Caco-2 (cell line): Measurements from ENCODE around the gene HOXB7. TPM values are rescaled to one million over a fixed set of nuclear protein-coding genes. Genes with fewer than 3 reads are reported as not detected.

Source experiments
- BruUV-seq: library from RNA; stranded (reverse); fragments of 400-500 nt; replicated peaks from 2 replicates; lab custom pipeline; 2021; lab: Mats Ljungman, UMichigan
- CTCF ChIA-PET: fragments of 300-600 bp; sonication (Branson Sonifier 250); formaldehyde crosslinking; loops from one replicate; lab custom pipeline; 2022; ENCODE audit warnings: antibody characterized with exemption; lab: Charles Lee
- POLR2A ChIA-PET: fragments of 300-600 bp; sonication (Branson Sonifier 250); formaldehyde crosslinking; loops from one replicate; lab custom pipeline; 2022; ENCODE audit warnings: antibody characterized with exemption; lab: Charles Lee
- DNase-seq, 2 experiments: peaks; one replicate each; pipeline versions ENCODE4 v3.0.0 to v3.0.0-alpha.2; 2020 to 2022
- H3K27me3 ChIP-seq: replicated peaks from 2 replicates; pipeline ENCODE4 v1.6.0; 2011; ENCODE audit warnings: low read length; ENCODE audit not compliant: control insufficient read depth, insufficient read depth
- H3K36me3 ChIP-seq: 2 replicates; pipeline ENCODE4 v1.5.1; 2011; ENCODE audit warnings: low read length; ENCODE audit not compliant: control insufficient read depth, insufficient read depth
- H3K4me1 ChIP-seq: fragments of 250-450 bp; sonication (Bioruptor Pico); 2 replicates; pipeline ENCODE4 v1.5.1; 2020; ENCODE audit warnings: mild to moderate bottlenecking
- H3K4me3 ChIP-seq: 2 replicates; pipeline ENCODE4 v1.5.1; 2011; ENCODE audit warnings: low read depth, mild to moderate bottlenecking, control low read depth, low read length
- H3K9me3 ChIP-seq: fragments of 250-450 bp; sonication (Bioruptor Pico); 2 replicates; pipeline ENCODE4 v1.5.1; 2020; ENCODE audit warnings: mild to moderate bottlenecking, moderate library complexity
- H3K27ac Mint-ChIP-seq: one replicate; pipeline ENCODE4 v1.8.0; 2022; ENCODE audit warnings: mixed read lengths; ENCODE audit not compliant: unreplicated experiment
- H3K27me3 Mint-ChIP-seq: one replicate; pipeline ENCODE4 v1.8.0; 2022; ENCODE audit warnings: mixed read lengths; ENCODE audit not compliant: insufficient read depth, unreplicated experiment
- H3K36me3 Mint-ChIP-seq: one replicate; pipeline ENCODE4 v1.8.0; 2022; ENCODE audit warnings: mild to moderate bottlenecking, mixed read lengths; ENCODE audit not compliant: insufficient read depth, unreplicated experiment
- H3K4me1 Mint-ChIP-seq: one replicate; pipeline ENCODE4 v1.8.0; 2022; ENCODE audit warnings: low read depth, mixed read lengths; ENCODE audit not compliant: unreplicated experiment
- H3K4me3 Mint-ChIP-seq: one replicate; pipeline ENCODE4 v1.8.0; 2022; ENCODE audit warnings: mild to moderate bottlenecking, moderate library complexity, mixed read lengths; ENCODE audit not compliant: unreplicated experiment
- H3K9me3 Mint-ChIP-seq: one replicate; pipeline ENCODE4 v1.8.0; 2022; ENCODE audit warnings: mixed read lengths; ENCODE audit not compliant: unreplicated experiment
- intact Hi-C: fragments of 100-400 bp; cut with micrococcal nuclease; formaldehyde crosslinking; loops from one replicate; pipeline ENCODE4 v1.10.0; 2022; ENCODE audit not compliant: unreplicated experiment
- total RNA-seq: library from RNA; stranded (reverse); gene quantifications from 2 replicates; pipeline ENCODE4 v1.2.3, GENCODE V29; 2022
- TF ChIP-seq, protein P1 (sequence below), 2 experiments: fragments of 200-600 bp in 1 of 2; IDR thresholded peaks; 1 replicate in 1 of 2; 2 replicates in 1 of 2; pipeline versions ENCODE4 v1.5.1 to v1.8.0; 2011 to 2022; ENCODE audit warnings: antibody characterized with exemption in 1 of 2, control low read depth in 1 of 2, inconsistent platforms in 1 of 2, low read depth in 1 of 2, low read length in 1 of 2, mild to moderate bottlenecking in 1 of 2, moderate library complexity in 1 of 2; ENCODE audit not compliant: insufficient read depth in 1 of 2, severe bottlenecking in 1 of 2, unreplicated experiment in 1 of 2

HOXB7 gene
- total RNA-seq, 1 experiment from 2014 or later = 28.2 TPM

DNA sequence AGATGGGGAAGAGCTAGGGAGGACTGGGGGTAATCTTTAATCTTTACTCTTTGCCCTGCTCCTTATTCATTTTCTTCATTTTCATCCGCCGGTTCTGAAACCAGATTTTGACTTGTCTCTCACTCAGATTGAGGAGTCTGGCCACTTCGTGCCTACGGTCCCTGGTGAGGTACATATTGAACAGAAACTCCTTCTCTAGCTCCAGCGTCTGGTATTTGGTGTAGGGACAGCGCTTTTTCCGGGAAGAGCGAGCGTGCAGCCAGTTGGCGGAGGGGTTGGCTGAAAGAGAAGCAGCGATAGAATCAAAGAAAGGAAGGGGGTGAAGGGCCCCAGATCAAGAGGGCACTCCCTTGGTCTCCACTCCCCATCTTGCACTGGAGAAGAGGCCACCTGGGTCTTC is 12.0 kb upstream of the HOXB7 start:
- H3K27ac Mint-ChIP-seq = no peak overlapping the region
- Histone ChIP-seq H3K27me3 (peaks cover 36% of the 10 kb centered on the region), H3K9me3 (no peaks in the 10 kb centered on the region), H3K36me3 (no peaks in the 10 kb centered on the region), H3K4me3 (no peak overlapping the region), H3K4me1 (peaks cover 16% of the 10 kb centered on the region)
- no peaks in the 10 kb centered on the region for H3K9me3 Mint-ChIP-seq
- H3K36me3 Mint-ChIP-seq = peaks cover 7% of the 10 kb centered on the region
- no peak overlapping the region for H3K4me3 Mint-ChIP-seq
- TF ChIP-seq, protein P1, sequence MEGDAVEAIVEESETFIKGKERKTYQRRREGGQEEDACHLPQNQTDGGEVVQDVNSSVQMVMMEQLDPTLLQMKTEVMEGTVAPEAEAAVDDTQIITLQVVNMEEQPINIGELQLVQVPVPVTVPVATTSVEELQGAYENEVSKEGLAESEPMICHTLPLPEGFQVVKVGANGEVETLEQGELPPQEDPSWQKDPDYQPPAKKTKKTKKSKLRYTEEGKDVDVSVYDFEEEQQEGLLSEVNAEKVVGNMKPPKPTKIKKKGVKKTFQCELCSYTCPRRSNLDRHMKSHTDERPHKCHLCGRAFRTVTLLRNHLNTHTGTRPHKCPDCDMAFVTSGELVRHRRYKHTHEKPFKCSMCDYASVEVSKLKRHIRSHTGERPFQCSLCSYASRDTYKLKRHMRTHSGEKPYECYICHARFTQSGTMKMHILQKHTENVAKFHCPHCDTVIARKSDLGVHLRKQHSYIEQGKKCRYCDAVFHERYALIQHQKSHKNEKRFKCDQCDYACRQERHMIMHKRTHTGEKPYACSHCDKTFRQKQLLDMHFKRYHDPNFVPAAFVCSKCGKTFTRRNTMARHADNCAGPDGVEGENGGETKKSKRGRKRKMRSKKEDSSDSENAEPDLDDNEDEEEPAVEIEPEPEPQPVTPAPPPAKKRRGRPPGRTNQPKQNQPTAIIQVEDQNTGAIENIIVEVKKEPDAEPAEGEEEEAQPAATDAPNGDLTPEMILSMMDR (IDR thresholded peaks at IDR 0.05; ENCODE audit: insufficient read depth in 1 of 2, low read depth in 1 of 2, low read length in 1 of 2, severe bottlenecking in 1 of 2, unreplicated experiment in 1 of 2) = no peak
- intact Hi-C loops = no loop called here
- peaks cover 24% of the 10 kb centered on the region for H3K4me1 Mint-ChIP-seq
- no TSS peak for BruUV-seq
- H3K27me3 Mint-ChIP-seq = peaks cover 63% of the 10 kb centered on the region
- ChIA-PET POLR2A (no interaction called here), CTCF (interaction anchor here (0.6 to 2.2 kb wide), 4 partner anchors 10 to 299 kb away, joined by 3 to 9 read pairs (median 3); no protein-coding TSS in a partner anchor)
- no peak for DNase-seq

DNA sequence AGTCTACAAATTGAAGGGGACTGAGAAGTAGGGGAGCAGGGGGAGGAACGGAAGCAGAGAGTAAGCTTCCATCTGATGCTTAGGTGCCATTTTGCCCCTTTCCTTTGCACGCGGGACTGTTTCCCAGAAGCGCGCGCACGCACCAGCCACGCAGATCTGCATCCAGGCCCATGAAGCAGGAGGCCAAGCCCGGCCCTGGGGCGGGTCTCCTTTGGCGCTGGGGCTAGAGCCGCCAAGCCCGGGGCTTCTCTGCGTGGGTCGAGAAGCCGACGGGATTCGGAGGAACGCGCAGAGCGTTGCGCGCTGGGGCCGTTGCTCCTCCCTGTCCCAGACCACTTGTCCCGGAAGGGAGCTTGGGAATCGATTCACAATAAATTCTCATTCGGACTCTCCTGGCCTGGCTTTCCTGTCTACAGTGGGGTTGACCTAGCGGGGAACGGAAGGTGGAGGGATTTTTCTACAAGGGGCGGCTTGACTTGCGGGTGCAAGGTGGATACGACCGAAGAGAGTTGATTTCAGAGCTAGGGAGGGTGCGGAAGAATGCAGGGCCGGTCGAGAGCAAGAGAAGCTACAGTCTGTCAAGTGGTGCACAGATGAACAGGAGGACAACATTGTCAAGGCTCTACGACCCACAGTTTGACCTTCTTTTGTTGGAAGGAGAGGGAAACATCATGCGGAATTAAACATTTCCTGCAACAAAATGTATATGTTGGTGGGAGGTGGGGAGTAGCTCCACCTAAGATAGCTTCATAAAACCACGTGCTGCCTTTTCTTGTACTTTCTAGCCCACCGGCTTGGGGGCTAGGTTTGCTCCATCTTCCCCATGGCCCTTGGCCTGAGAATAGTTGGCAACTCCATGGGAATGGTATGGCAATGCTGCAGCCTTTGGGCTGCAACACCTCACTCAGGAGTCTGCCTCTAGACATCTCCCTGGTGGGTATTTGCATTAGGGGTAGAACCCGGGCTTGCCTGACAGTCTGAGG is 10.9 kb upstream of the HOXB7 start:
- no TSS peak for BruUV-seq
- H3K27ac Mint-ChIP-seq = no peak overlapping the region
- no peaks in the 10 kb centered on the region for H3K9me3 Mint-ChIP-seq
- intact Hi-C loops = no loop called here
- H3K9me3 ChIP-seq = no peaks in the 10 kb centered on the region
- TF ChIP-seq, protein P1 (IDR thresholded peaks at IDR 0.05; ENCODE audit: insufficient read depth in 1 of 2, low read depth in 1 of 2, low read length in 1 of 2, severe bottlenecking in 1 of 2, unreplicated experiment in 1 of 2) = no peak
- peaks cover 12% of the 10 kb centered on the region for H3K4me1 ChIP-seq
- H3K4me1 Mint-ChIP-seq = peaks cover 34% of the 10 kb centered on the region
- H3K36me3 ChIP-seq = no peaks in the 10 kb centered on the region
- peaks cover 7% of the 10 kb centered on the region for H3K36me3 Mint-ChIP-seq
- no peak overlapping the region for H3K4me3 ChIP-seq
- no peak for DNase-seq
- CTCF ChIA-PET = interaction anchor here (0.6 to 2.2 kb wide), 5 partner anchors 9 to 314 kb away, joined by 3 to 9 read pairs (median 4); no protein-coding TSS in a partner anchor
- POLR2A ChIA-PET = no interaction called here
- peaks cover 64% of the 10 kb centered on the region for H3K27me3 Mint-ChIP-seq
- no peak overlapping the region for H3K4me3 Mint-ChIP-seq
- peaks cover 29% of the 10 kb centered on the region for H3K27me3 ChIP-seq

GRCh38 chr17:48620461-48621139 is 9.8 kb upstream of the HOXB7 start:
- H3K27me3 ChIP-seq = peaks cover 34% of the 10 kb centered on the region
- Mint-ChIP-seq H3K36me3 (peaks cover 7% of the 10 kb centered on the region), H3K9me3 (no peaks in the 10 kb centered on the region), H3K27me3 (peaks cover 67% of the 10 kb centered on the region), H3K4me1 (peaks cover 31% of the 10 kb centered on the region), H3K4me3 (no peak overlapping the region), H3K27ac (no peak overlapping the region)
- intact Hi-C loops = no loop called here
- ChIA-PET CTCF (interaction anchor here (1.9 to 2.2 kb wide), 2 partner anchors 8 to 313 kb away, joined by 4 to 9 read pairs; no protein-coding TSS in a partner anchor), POLR2A (no interaction called here)
- TF ChIP-seq, protein P1 (IDR thresholded peaks at IDR 0.05; ENCODE audit: insufficient read depth in 1 of 2, low read depth in 1 of 2, low read length in 1 of 2, severe bottlenecking in 1 of 2, unreplicated experiment in 1 of 2) = no peak
- H3K4me1 ChIP-seq = peaks cover 9% of the 10 kb centered on the region
- DNase-seq = no peak
- no peak overlapping the region for H3K4me3 ChIP-seq
- no TSS peak for BruUV-seq
- H3K36me3 ChIP-seq = no peaks in the 10 kb centered on the region
- no peaks in the 10 kb centered on the region for H3K9me3 ChIP-seq
